Measurements from ENCODE around the gene BMP2.

The BMP2 gene

DNA sequence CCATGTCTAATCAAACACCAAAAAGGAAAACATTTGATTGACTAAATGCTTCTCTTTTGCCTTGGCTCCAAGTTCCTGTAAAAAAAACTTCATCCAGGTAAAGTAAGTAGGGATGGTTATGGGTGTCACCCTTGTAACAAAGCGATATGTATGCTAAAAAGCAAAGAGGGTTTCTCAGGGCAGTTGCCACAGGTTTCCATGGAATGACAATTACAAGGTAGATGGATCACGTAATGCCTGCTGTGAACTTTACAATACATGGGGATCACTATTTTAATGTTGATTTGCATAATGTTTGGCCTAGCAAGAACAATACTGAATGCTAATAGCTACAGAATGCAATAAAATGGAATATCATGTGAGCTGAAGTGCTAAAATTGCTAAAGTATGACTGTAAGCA is 2.9 kb upstream of the BMP2 start:
- no peak overlapping the region for H3K27ac ChIP-seq

DNA sequence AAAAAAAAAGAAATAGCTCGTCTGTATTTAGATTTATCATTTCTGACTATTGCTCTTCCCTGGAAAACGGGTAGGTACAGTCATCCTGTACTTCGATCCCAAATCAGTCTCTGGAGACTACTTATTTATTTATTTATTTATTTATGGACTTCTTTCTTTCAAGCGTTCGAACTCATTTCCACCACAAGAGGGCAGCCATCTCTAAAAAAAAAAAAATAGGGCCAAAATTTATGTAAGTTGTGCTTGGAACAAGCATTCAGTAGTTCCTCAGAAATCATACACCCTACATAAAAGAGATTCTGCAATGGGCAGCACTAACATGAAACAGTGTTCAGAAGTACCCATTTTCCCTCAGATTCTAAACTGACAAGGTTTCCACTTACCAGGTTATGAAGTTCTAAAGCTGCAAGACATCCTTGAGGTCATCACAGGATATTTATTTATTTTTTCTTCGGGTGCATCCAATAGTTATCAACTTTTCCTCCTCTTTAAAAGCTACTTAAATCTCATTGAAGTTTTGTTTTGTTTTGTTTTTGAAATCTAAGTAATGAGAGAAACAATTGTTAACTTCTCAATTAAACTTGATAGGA is 1.9 kb upstream of the BMP2 start:
- peaks cover 28 to 40% (median 31%) of the 10 kb centered on the region in 11 experiments for H3K27me3 ChIP-seq
- H3K36me3 ChIP-seq, result no peaks in the 10 kb centered on the region
- no peak overlapping the region for H3K4me2 ChIP-seq
- H4K20me1 ChIP-seq, result peaks cover 0 to 25% (median 5%) of the 10 kb centered on the region in 11 experiments; a peak in 8 of 22 replicates
- H3K4me3 ChIP-seq, result no peak overlapping the region
- H3K27ac ChIP-seq, result no peak overlapping the region
- no peak for TF ChIP-seq Cebpa-rat (IDR thresholded peaks at IDR 0.05)
- peaks cover 0 to 11% (median 9%) of the 10 kb centered on the region in 11 experiments; a peak in 8 of 22 replicates for H3K9me3 ChIP-seq (replicated peaks in 1 of 11)
- H3K4me1 ChIP-seq, result peaks cover 11 to 39% (median 28%) of the 10 kb centered on the region in 10 experiments
- no peak overlapping the region for H3K9ac ChIP-seq

More for the DNA sequence above, 2.9 kb upstream of the BMP2 start:
- H4K20me1 ChIP-seq, result peaks cover 0 to 15% (median 0%) of the 10 kb centered on the region in 11 experiments; a peak in 3 of 22 replicates
- H3K9me3 ChIP-seq (replicated peaks in 1 of 11), result peaks cover 0 to 11% (median 9%) of the 10 kb centered on the region in 11 experiments; a peak in 8 of 22 replicates
- peaks cover 19 to 30% (median 22%) of the 10 kb centered on the region in 11 experiments; a peak in 21 of 22 replicates for H3K27me3 ChIP-seq
- no peak overlapping the region for H3K9ac ChIP-seq
- no peak for TF ChIP-seq Cebpa-rat (IDR thresholded peaks at IDR 0.05)
- H3K36me3 ChIP-seq, result no peaks in the 10 kb centered on the region
- H3K4me3 ChIP-seq, result no peak overlapping the region
- H3K4me2 ChIP-seq, result no peak overlapping the region
- peaks cover 1 to 30% (median 19%) of the 10 kb centered on the region in 10 experiments; a peak in 19 of 20 replicates for H3K4me1 ChIP-seq

DNA sequence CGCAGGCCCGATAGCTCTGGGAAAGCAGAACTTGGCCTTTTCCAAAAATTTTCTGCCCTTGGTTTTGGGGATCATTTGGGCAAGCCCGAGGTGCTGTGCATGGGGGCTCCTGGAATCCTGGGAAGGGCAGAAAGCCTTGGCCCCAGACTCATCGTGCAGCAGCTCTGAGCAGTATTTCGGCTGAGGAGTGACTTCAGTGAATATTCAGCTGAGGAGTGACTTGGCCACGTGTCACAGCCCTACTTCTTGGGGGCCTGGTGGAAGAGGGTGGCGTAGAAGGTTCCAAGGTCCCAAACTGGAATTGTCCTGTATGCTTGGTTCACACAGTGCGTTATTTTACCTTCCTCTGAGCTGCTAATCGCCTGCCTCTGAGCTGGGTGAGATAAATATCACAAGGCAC is 1.1 kb upstream of the BMP2 start:
- TF ChIP-seq Cebpa-rat (IDR thresholded peaks at IDR 0.05), result no peak
- peak overlapping the region in 10 of 11 experiments; percentile 84 to 100 (median 97); a peak in 18 of 22 replicates for H3K4me2 ChIP-seq
- peaks cover 0 to 28% (median 6%) of the 10 kb centered on the region in 11 experiments; a peak in 8 of 22 replicates for H4K20me1 ChIP-seq
- peaks cover 11 to 47% (median 30%) of the 10 kb centered on the region in 10 experiments for H3K4me1 ChIP-seq
- no peak overlapping the region for H3K27ac ChIP-seq
- H3K9ac ChIP-seq, result peak overlapping the region in 1 of 11 experiments; percentile 74; a peak in 1 of 22 replicates
- H3K4me3 ChIP-seq, result peak overlapping the region in 4 of 10 experiments; percentile 73 to 77 (median 74); a peak in 4 of 20 replicates
- peaks cover 37 to 48% (median 40%) of the 10 kb centered on the region in 11 experiments for H3K27me3 ChIP-seq
- no peaks in the 10 kb centered on the region for H3K36me3 ChIP-seq
- H3K9me3 ChIP-seq (replicated peaks in 1 of 11), result peaks cover 0 to 6% (median 4%) of the 10 kb centered on the region in 11 experiments; a peak in 8 of 22 replicates

DNA sequence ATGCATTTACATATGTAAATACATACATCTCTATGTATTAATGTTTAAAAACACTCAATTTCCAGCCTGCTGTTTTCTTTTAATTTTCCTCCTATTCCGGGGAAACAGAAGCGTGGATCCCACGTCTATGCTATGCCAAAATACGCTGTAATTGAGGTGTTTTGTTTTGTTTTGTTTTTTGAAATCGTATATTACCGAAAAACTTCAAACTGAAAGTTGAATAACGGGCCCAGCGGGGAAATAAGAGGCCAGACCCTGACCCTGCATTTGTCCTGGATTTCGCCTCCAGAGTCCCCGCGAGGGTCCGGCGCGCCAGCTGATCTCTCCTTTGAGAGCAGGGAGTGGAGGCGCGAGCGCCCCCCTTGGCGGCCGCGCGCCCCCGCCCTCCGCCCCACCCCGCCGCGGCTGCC is 355 bp upstream of the BMP2 start:
- TF ChIP-seq Cebpa-rat (IDR thresholded peaks at IDR 0.05), result no peak
- H3K27me3 ChIP-seq, result peaks cover 38 to 53% (median 42%) of the 10 kb centered on the region in 11 experiments
- no peaks in the 10 kb centered on the region for H3K9me3 ChIP-seq (replicated peaks in 1 of 11)
- peak overlapping the region; percentile 84 to 100 (median 98) for H3K4me2 ChIP-seq
- H3K9ac ChIP-seq, result peak overlapping the region; percentile 63 to 83 (median 77)
- H3K36me3 ChIP-seq, result no peaks in the 10 kb centered on the region
- H3K27ac ChIP-seq, result peak overlapping the region in 8 of 11 experiments; percentile 42 to 74 (median 58); a peak in 12 of 22 replicates
- peak overlapping the region; percentile 73 to 84 (median 76) for H3K4me3 ChIP-seq
- peaks cover 0 to 28% (median 6%) of the 10 kb centered on the region in 11 experiments; a peak in 8 of 22 replicates for H4K20me1 ChIP-seq
- peaks cover 11 to 42% (median 27%) of the 10 kb centered on the region in 10 experiments for H3K4me1 ChIP-seq

DNA sequence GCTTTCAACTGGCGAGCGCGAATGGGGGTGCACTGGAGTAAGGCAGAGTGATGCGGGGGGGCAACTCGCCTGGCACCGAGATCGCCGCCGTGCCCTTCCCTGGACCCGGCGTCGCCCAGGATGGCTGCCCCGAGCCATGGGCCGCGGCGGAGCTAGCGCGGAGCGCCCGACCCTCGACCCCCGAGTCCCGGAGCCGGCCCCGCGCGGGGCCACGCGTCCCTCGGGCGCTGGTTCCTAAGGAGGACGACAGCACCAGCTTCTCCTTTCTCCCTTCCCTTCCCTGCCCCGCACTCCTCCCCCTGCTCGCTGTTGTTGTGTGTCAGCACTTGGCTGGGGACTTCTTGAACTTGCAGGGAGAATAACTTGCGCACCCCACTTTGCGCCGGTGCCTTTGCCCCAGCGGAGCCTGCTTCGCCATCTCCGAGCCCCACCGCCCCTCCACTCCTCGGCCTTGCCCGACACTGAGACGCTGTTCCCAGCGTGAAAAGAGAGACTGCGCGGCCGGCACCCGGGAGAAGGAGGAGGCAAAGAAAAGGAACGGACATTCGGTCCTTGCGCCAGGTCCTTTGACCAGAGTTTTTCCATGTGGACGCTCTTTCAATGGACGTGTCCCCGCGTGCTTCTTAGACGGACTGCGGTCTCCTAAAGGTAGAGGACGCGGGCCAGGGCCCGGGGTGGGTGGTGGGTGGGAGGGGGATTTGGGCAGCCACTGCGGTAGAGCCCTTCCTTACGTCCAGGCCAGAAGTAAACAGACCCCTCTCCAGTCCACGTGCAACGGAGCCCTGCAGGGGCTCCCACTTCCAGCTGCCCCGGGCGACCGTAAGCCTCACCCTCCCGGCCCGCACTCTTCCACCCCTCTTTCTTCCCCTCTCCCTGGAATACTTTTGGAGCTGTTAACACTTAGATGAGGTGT is 998 bp downstream of the BMP2 start:
- peaks cover 0 to 32% (median 6%) of the 10 kb centered on the region in 11 experiments; a peak in 8 of 22 replicates for H4K20me1 ChIP-seq
- H3K4me1 ChIP-seq, result peaks cover 11 to 40% (median 26%) of the 10 kb centered on the region in 10 experiments
- H3K27me3 ChIP-seq, result peaks cover 38 to 53% (median 42%) of the 10 kb centered on the region in 11 experiments
- TF ChIP-seq Cebpa-rat (IDR thresholded peaks at IDR 0.05), result no peak
- no peaks in the 10 kb centered on the region for H3K9me3 ChIP-seq (replicated peaks in 1 of 11)
- H3K9ac ChIP-seq, result peak overlapping the region; percentile 63 to 83 (median 77)
- H3K4me2 ChIP-seq, result peak overlapping the region; percentile 84 to 100 (median 98)
- peak overlapping the region; percentile 26 to 74 (median 57); a peak in 17 of 22 replicates for H3K27ac ChIP-seq
- H3K36me3 ChIP-seq, result 0 out of 22 replicates have a peak, but pooled peaks cover 0 to 7% (median 0%) of the 10 kb centered on the region in 11 experiments
- peak overlapping the region; percentile 73 to 84 (median 76) for H3K4me3 ChIP-seq

DNA sequence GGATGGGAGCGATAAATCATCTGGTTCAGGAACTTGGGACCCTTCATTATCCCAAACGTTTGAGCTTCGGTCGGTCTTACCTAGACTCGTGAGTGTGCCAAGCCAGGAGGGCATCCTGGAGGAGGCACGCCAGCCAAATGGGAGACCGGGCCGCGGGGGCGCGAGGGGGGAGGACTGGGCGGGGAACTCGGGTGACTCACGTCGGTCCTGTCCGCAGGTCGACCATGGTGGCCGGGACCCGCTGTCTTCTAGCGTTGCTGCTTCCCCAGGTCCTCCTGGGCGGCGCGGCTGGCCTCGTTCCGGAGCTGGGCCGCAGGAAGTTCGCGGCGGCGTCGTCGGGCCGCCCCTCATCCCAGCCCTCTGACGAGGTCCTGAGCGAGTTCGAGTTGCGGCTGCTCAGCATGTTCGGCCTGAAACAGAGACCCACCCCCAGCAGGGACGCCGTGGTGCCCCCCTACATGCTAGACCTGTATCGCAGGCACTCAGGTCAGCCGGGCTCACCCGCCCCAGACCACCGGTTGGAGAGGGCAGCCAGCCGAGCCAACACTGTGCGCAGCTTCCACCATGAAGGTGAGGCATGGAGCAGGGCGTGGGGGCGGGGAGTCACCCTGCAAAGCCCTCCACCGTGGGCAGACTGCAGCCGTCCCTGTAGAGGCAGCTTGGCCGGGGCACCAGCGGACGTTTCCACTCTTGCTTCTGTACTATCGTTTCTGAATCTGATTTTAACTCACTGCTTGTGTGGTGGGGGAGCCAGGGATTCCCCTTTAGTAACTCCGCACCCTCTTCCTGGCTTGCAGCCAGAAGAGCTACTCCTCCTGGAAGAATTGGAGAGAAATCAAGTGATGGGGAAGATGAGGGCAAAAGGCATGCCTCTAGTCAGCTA is 2.7 kb downstream of the BMP2 start:
- Histone ChIP-seq H3K4me2 (peak overlapping the region; percentile 84 to 100 (median 98)), H3K27me3 (peaks cover 38 to 53% (median 42%) of the 10 kb centered on the region in 11 experiments)

DNA sequence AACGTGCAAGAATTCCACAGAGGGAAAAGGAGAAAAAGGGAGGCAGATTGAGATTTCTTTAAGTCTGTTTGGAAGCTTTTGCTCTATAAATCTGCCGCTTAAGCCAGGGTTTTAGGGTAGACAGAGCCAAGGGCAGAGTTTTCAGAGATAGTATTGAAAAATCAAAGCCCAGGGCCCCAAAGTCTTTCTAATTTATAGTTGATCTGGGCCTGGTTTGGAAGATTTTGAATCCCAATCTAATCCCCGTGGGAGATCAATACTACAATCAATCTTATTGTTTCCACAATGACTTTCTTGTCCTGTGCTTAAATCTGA is 3.3 kb downstream of the BMP2 start:
- peaks cover 0 to 11% (median 0%) of the 10 kb centered on the region in 11 experiments; a peak in 2 of 22 replicates for H3K36me3 ChIP-seq
- peaks cover 11 to 39% (median 26%) of the 10 kb centered on the region in 10 experiments for H3K4me1 ChIP-seq
- peak overlapping the region in 4 of 11 experiments; percentile 49 to 83 (median 74); a peak in 5 of 22 replicates for H3K9ac ChIP-seq
- H3K9me3 ChIP-seq (replicated peaks in 1 of 11), result no peaks in the 10 kb centered on the region
- TF ChIP-seq Cebpa-rat (IDR thresholded peaks at IDR 0.05), result no peak
- H3K27me3 ChIP-seq, result peaks cover 38 to 53% (median 42%) of the 10 kb centered on the region in 11 experiments
- no peak overlapping the region for H3K27ac ChIP-seq
- peak overlapping the region in 5 of 10 experiments; percentile 73 to 84 (median 76); a peak in 8 of 20 replicates for H3K4me3 ChIP-seq
- H4K20me1 ChIP-seq, result peaks cover 0 to 32% (median 6%) of the 10 kb centered on the region in 11 experiments; a peak in 8 of 22 replicates
- peak overlapping the region; percentile 84 to 100 (median 98); a peak in 19 of 22 replicates for H3K4me2 ChIP-seq

More for the DNA sequence above, 2.7 kb downstream of the BMP2 start:
- no peak overlapping the region for H3K27ac ChIP-seq
- H3K4me3 ChIP-seq, result peak overlapping the region; percentile 73 to 84 (median 76)
- no peaks in the 10 kb centered on the region for H3K9me3 ChIP-seq (replicated peaks in 1 of 11)
- H3K9ac ChIP-seq, result peak overlapping the region in 9 of 11 experiments; percentile 13 to 83 (median 49); a peak in 12 of 22 replicates
- H4K20me1 ChIP-seq, result peaks cover 0 to 32% (median 6%) of the 10 kb centered on the region in 11 experiments; a peak in 8 of 22 replicates
- TF ChIP-seq Cebpa-rat (IDR thresholded peaks at IDR 0.05), result no peak
- H3K36me3 ChIP-seq, result peaks cover 0 to 11% (median 0%) of the 10 kb centered on the region in 11 experiments; a peak in 1 of 22 replicates
- H3K4me1 ChIP-seq, result peaks cover 11 to 40% (median 26%) of the 10 kb centered on the region in 10 experiments

Data from BLaER1 treated with 17β-estradiol and CSF1 and Interleukin-3, amounts not matched to agents 10 nM and 100 nM (cell line).